ENCODE results near the gene CDH4. TPM values are rescaled to one million over a fixed set of nuclear protein-coding genes. Genes with fewer than 3 reads are reported as not detected.
A peak's percentile ranks its signal among the peaks of the same experiment; 100 is the strongest.

Gene CDH4
- total RNA-seq, 1 donor, result 8.6 TPM

- DNase-seq (ENCODE audit: low read depth in 2 of 3, low spot score in 2 of 3), result no peak
These were observed 124.6 kb downstream of the CDH4 start for GRCh38 chr20:61376541-61377240.

GRCh38 chr20:61378694-61379355 is 126.8 kb downstream of the CDH4 start:
- DNase-seq (ENCODE audit: low read depth in 2 of 3, low spot score in 2 of 3), result no peak

GRCh38 chr20:61379898-61380544 is 128.0 kb downstream of the CDH4 start:
- no peak for DNase-seq (ENCODE audit: low read depth in 2 of 3, low spot score in 2 of 3)

GRCh38 chr20:61380545-61380915 is 128.5 kb downstream of the CDH4 start:
- no peak for DNase-seq (ENCODE audit: low read depth in 2 of 3, low spot score in 2 of 3)

- DNase-seq (ENCODE audit: low read depth in 2 of 3, low spot score in 2 of 3), result no peak
These were observed 130.1 kb downstream of the CDH4 start for GRCh38 chr20:61382194-61382593.

GRCh38 chr20:61385296-61385695 is 133.2 kb downstream of the CDH4 start:
- DNase-seq (ENCODE audit: low read depth in 2 of 3, low spot score in 2 of 3), result no peak

- no peak for DNase-seq (ENCODE audit: low read depth in 2 of 3, low spot score in 2 of 3)
These were observed 133.7 kb downstream of the CDH4 start for GRCh38 chr20:61385731-61386130.

- DNase-seq (ENCODE audit: low read depth in 2 of 3, low spot score in 2 of 3), result peak in 1 of 3 donors; percentile 2
These were observed 135.3 kb downstream of the CDH4 start for GRCh38 chr20:61387204-61387953.

- no peak for DNase-seq (ENCODE audit: low read depth in 2 of 3, low spot score in 2 of 3)
These were observed 135.9 kb downstream of the CDH4 start for GRCh38 chr20:61387954-61388348.

GRCh38 chr20:61389077-61389476 is 137.0 kb downstream of the CDH4 start:
- no peak for DNase-seq (ENCODE audit: low read depth in 2 of 3, low spot score in 2 of 3)

GRCh38 chr20:61391185-61391584 is 139.1 kb downstream of the CDH4 start:
- DNase-seq (ENCODE audit: low read depth in 2 of 3, low spot score in 2 of 3), result no peak

- no peak for DNase-seq (ENCODE audit: low read depth in 2 of 3, low spot score in 2 of 3)
These were observed 139.9 kb downstream of the CDH4 start for GRCh38 chr20:61391812-61392520.

- DNase-seq (ENCODE audit: low read depth in 2 of 3, low spot score in 2 of 3), result no peak
These were observed 142.2 kb downstream of the CDH4 start for GRCh38 chr20:61394088-61394799.

GRCh38 chr20:61396262-61396848 is 144.3 kb downstream of the CDH4 start:
- no peak for DNase-seq (ENCODE audit: low read depth in 2 of 3, low spot score in 2 of 3)

GRCh38 chr20:61397146-61397545 is 145.1 kb downstream of the CDH4 start:
- no peak for DNase-seq (ENCODE audit: low read depth in 2 of 3, low spot score in 2 of 3)

- DNase-seq (ENCODE audit: low read depth in 2 of 3, low spot score in 2 of 3), result no peak
These were observed 145.7 kb downstream of the CDH4 start for GRCh38 chr20:61397790-61398189.

GRCh38 chr20:61399433-61399832 is 147.4 kb downstream of the CDH4 start:
- DNase-seq (ENCODE audit: low read depth in 2 of 3, low spot score in 2 of 3), result no peak

- no peak for DNase-seq (ENCODE audit: low read depth in 2 of 3, low spot score in 2 of 3)
These were observed 148.4 kb downstream of the CDH4 start for GRCh38 chr20:61400499-61400898.

GRCh38 chr20:61404303-61404702 is 152.2 kb downstream of the CDH4 start:
- DNase-seq (ENCODE audit: low read depth in 2 of 3, low spot score in 2 of 3), result no peak

GRCh38 chr20:61405007-61405406 is 152.9 kb downstream of the CDH4 start:
- no peak for DNase-seq (ENCODE audit: low read depth in 2 of 3, low spot score in 2 of 3)
